GM19438 (cell line): ENCODE measurements around the gene FKBP2.
A peak's percentile ranks its signal among the peaks of the same experiment; 100 is the strongest.

ENCODE experiments used
- ATAC-seq: cut with Tn5 transposase; IDR thresholded peaks from one replicate; pipeline ENCODE4 v1.9.1; 2021; ENCODE audit warnings: low read depth; ENCODE audit not compliant: unreplicated experiment

The FKBP2 gene

DNA sequence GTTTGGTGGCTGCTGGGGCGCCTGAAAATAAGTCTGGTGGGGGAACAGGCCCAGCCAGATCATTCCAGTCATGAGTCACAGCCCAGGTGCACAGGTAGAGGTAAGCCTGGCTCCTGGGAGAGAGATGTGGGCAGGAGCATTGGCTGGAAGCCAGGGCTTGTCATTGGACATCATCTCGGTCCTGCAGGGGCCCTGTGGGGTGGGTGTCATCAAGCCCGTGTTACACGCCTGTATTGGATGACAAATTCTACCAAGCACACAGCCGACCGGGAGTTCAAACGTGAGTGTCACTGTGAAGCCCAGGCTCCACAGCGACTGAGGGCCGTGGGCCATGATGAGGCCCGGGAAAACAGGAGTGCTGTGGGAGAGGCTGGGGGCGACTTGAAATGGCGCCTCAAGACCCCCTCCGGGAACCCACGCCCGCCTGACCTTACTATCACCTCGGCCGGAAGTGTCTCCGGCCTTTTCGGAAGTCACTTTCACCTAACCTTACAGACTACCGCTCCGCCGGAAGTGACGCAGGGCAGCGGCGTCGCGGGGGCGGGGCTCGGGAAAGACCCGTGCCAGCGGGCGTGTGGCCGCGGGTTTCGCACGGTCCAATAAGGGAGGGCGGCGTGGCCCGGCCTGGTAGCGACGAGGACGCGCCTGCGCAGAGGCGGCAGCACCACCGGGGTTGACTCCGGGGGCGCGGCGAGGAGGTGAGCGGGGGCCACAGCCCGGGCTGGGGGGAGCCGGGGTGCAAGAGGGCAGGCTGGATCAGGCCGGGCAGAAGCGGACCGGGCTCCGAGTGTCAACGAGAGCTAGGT, at the start of gene FKBP2:
Gene FKBP2 (plus strand): TSS at position 661 of the 806 bp plus-strand sequence. CDS start 1,293 bp downstream, outside the sequence.
- peak; percentile 44 for ATAC-seq

DNA sequence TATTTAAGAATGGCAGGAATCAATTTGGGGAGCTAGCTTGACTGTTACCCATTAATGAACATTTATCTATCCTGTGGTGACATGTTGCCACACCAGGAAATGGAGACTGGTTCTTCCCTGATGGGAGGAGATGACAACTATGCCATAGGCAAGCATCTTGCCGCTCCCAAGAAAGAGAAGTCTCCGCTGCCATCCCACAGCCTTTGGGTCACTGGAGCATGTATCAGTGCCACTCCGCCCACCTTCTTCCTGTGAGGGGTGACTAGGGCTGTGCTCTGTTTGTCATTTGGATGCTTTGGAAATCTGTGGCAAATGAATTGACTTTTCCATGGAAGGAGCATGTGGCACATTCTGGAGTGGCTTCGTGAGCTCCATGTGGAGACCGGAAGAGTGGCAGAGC, 48.5 kb upstream of the FKBP2 start:
- no peak for ATAC-seq

DNA sequence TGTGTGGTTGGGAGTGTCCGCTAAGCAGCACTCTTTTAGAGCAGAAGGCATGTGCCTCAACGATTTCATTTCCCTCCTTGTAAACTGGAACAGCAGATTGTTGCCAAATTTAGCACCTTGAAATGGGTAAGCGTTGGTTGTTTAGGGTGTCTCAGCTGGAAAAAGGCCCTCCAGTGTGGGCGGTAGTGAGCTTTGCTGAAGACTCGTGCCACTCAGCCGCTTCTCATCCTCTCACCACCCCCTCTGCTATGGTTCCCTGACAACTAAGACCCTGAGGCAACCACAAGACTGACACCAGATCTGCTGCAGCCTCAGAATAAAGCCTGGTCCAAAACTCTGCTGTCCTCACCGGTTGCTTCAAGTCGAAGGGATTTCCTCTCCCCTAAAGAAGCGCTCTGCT, 44.3 kb upstream of the FKBP2 start:
- no peak for ATAC-seq

DNA sequence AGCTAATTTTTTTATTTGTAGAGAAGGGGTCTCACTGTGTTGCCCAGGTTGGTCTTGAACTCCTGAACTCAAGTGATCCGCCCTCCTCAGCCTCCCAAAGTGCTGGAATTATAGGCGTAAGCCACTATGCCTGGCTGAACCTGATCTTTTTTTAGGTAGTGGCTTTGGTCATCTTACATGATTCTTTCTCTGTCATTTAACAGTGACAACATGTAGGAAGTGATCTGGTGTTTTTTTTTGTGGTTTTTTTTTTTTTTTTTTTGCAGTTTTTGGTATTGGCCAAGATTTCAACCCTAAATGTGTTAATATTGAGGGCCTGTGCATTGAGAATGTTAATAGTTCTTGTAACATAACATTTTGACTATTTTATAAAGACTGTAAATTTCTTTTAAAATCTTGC, 42.4 kb upstream of the FKBP2 start:
- no peak for ATAC-seq

DNA sequence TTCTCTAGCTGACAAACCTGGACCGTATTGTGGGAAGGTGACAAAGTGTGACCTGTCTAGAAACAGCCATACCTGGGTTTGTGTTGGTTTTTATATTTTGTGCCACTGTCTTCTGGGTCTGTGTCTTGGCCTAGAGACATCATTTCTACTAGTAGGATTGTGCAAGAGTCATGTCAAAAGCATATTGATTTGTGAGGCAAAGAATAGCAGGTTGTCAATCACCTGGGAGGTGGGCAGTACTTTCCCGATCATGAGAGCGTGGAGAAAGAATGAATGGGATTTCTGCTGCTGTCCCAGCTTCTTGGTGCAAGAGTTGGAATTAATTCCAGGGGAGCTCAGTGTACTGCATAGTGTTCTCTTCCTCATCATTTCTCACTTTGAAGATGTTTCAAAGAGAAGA, 39.4 kb upstream of the FKBP2 start:
- ATAC-seq = no peak

DNA sequence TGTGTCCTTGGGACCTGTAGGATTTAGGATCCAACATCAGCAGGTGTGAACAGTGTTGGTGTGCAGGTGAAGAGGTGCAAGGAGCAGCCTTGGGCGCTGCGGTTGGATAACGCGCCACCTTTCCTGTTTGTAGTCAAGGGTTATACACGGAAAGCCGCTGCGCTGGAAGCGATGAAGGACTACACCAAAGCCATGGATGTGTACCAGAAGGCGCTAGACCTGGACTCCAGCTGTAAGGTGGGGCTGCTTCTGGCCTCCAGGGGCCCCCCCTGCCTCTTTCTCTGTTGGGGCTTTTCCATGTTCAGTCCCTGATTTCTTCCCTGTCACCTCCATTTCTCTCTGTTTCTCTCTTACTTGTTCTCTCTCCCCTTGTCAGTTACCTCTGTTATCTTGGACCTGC, 37.9 kb upstream of the FKBP2 start:
- ATAC-seq = no peak

DNA sequence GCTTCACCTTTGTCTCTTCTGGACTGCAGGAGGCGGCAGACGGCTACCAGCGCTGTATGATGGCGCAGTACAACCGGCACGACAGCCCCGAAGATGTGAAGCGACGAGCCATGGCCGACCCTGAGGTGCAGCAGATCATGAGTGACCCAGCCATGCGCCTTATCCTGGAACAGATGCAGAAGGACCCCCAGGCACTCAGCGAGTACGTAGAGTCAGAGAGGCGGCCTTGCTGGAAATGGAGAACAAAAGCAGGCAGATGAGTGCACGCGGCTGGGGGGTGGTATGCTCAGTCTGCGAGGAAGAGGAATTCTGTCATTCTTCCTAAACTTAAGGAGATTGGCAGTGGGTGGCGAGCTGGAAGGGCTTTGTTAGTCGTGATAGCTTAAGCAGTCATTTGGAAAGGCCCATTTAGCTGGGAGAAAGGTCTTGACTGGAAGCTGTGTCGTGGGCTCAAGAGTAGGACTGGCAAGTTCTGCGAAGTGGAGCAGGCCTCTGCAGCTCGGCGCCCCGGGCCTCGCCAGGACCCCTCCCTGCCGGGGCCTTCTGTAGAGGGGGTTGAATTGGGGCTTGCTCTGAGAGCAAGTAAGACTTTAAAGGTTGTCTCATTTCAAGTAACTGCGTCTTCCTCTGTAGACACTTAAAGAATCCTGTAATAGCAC, 37.3 kb upstream of the FKBP2 start:
- no peak for ATAC-seq

DNA sequence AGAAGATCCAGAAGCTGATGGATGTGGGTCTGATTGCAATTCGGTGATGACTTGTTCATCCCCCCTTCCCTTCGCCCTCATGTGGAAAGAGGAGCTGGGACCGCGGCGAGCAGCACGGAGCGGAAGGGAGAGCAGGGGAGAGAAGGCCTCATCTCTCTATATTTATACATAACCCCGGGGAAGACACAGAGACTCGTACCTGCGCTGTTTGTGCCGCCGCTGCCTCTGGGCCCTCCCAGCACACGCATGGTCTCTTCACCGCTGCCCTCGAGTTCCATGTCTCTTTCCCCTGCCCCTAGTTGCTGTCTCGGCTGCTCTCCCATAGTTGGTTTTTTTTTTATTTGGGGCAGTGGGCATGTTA, 36.8 kb upstream of the FKBP2 start:
- no peak for ATAC-seq

DNA sequence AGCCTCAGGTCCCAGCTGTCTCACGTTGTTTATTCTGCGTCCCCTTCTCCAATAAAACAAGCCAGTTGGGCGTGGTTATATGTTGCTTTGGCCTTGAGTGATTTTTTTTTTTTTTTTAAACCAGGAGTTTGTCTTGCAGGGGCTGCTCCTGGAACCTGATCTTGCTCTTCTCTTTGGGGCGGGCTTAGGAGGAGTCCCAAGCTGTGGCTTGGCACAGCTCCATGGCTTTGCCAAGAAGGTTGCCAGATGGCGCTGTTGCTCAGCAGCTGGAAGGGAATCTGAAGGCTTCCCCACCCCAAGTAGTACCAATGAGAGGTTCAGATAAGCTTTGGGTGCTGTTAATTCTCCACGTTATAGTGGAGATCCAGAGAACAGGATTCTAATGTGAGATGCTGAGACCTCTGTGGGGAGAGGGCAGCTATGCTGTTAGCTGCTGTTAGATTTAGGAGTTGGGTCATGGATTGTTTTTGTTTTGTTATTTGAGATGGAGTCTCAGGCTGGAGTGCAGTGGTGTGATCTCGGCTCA, 36.4 kb upstream of the FKBP2 start:
- no peak for ATAC-seq

DNA sequence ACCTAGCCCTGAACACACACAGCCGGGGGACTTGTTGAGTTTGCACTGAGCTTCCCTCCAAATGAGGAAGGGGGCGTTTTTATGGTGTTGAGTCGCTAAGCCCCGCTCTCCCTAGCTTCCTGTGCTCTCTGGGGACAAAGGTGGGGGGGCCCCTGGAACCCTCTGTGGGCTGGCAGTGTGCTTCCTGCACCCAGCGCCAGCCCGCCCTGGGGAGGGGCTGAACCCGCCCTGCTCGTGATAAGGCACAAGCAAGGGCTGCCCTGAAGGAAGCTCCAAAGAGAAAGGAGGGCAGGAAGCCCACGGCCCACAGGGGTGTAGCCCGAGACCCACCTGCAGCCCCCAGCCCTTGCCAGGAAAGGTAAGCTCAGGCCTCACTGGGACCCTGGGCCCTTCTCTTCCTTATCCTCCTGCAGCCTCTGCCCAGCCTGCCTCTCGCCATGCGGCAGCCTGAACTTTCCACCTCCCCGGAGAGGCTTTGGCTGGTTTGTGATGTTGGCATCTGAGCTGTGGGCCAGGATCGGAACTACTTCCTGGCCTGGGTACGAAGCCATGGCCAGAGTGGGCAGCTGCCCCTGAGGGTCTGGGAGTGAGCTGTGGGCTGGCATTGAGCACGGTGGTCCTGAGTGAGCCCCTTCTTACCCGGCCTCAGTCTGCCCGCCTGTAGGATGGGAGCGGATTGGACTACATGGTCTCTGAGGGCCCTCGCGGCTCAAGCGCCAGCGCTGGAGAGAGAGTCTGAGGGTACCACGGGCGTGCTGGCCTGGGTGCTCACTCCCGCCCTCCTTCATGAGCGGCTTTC, 34.2 kb upstream of the FKBP2 start, which contains the start of gene FERMT3:
Gene FERMT3 (plus strand): TSS at position 265 of the 799 bp plus-strand sequence. CDS start 644 bp downstream, outside the sequence.
- no peak for ATAC-seq

DNA sequence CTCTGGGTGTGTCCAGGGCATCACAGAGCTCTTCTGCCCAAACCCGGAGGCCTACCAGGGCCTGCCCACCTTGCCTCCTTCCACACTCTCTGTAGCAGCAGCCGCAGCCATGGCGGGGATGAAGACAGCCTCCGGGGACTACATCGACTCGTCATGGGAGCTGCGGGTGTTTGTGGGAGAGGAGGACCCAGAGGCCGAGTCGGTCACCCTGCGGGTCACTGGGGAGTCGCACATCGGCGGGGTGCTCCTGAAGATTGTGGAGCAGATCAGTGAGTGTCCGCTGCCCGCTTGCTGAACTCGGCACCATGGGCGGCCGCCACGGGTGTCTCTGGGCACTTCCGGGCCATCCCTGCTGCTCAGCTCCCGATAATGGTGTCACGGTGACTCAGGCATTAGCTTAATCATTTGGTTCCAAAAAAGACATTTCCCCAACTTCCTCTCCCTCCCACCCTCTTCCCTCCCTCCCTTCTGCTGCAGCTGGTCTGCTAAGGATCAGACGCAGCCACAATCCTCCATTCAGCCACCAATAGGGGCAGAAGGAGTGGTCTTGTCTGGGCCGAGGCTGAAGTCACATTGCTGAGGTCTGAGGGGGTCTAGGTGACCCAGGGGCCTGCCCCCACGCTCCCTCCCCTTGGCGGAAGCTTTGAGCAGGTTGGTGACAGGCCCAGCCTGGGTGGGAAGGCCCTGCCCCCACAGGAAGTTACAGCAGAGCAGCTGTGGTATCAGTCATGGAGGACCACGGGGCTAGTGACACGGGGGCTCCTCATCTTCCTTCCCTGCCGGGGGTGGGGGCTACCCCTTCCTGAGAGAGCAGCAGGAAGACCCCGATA, 33.4 kb upstream of the FKBP2 start:
- ATAC-seq = no peak

DNA sequence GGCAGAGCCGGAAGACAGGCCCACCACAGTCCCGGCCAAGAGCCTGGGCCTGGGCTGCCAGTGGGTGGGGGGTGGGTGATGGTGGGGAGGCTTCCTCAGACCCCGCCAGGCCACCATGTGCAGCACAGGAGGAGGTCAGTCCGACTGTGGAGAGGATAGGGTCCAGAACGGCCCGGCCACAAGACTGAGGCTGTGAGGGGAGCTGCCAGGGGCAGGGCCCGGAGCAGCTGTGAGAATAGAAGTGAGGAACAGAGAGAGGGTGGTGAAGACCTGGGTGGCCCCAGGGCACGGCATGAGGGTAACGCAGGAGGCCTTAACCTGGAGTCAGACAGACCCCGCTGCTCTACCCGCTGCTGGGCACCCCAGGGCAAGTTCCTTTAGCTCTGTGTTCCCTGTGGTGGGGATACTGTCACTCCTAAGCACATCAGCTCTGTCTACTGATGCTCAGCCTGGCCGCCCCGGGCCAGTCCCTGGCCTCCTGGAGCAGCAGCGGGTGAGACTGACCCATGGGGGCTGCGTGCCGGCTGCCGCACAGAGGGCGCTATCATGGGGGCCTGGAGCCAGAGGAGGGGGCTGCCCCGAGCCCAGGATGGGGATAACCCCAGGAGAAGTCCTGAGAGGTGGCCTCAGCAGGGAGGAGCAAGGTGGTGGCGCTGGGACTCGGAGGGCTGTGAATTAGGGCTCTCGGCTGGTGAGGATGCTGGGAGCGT, 32.7 kb upstream of the FKBP2 start:
- ATAC-seq = no peak

DNA sequence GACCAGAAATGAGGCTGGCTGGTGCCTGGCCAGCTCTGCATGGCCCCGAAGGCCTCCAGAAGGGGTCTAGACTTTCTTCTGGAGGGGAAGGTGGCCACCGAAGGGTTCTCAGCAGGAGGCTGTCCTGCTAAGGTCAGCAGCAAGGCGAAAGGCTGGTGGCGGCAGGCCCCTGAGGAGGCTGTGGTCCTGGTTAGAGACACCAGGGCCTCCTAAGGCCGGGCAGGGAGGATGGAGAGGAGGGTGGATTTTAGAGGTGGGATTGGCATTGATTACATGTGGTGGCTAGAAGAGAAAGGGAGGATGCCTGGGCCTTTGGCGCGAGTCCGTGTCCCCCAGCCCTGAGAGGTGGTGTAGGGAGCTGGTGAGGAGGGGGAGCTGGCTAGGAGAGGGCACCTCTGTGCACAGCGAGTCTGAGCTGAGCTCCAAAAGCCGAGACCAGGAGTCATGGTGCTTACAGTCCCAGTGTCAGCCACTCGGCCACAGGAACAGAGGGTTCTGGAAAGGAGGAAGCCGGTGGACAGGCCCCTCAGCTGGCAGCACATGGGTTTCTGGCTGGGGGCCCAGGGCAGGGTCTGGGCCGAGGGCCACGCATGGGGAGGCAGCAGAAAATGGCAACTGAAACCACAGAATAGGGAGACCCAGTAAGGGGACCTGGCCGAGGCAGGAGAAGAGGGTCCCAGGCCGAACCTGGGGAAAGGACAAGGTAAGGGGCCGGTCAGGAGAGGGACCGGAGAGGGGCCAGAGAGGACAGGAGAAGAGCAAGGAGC, 31.9 kb upstream of the FKBP2 start:
- ATAC-seq = no peak

DNA sequence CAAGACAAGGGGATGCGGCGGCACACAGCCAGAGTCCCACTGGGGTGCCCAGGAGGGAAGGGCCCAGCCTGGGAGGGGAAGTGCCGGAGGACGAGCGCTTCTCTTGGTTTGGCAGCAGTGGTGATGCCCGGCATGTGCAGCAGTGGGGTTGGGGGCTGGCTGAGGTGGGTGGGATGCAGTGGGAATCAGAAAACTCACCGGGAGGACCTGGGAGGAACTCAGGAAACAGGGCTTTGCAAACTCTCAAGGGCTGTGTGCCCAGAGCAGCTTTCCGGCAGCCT, 31.4 kb upstream of the FKBP2 start:
- ATAC-seq = no peak

DNA sequence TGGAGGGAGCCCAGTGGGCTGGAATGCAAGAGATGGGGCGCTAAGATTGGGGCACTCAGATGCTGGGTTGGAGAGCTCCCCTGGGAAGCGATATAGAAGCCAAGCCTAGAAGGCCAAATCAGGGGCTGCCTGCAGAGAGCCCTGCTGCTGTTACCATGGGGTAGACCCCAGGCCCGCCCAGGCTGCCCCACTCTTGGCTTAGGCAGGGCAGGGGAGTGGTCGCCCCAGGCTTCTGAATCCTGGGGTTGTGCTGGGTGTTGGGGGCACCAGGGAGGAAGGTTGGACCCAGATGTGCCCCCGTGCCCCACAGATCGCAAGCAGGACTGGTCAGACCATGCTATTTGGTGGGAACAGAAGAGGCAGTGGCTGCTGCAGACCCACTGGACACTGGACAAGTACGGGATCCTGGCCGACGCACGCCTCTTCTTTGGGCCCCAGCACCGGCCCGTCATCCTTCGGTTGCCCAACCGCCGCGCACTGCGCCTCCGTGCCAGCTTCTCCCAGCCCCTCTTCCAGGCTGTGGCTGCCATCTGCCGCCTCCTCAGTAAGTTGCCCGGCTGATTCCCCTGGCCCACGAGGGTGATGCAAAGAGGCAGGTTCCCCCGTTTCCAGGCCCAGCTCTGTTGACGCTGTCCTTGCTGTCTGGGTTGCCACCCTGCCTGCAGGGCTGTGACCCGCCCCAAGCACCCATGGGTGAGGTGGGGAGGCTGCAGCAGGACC, 30.4 kb upstream of the FKBP2 start:
- ATAC-seq = no peak

DNA sequence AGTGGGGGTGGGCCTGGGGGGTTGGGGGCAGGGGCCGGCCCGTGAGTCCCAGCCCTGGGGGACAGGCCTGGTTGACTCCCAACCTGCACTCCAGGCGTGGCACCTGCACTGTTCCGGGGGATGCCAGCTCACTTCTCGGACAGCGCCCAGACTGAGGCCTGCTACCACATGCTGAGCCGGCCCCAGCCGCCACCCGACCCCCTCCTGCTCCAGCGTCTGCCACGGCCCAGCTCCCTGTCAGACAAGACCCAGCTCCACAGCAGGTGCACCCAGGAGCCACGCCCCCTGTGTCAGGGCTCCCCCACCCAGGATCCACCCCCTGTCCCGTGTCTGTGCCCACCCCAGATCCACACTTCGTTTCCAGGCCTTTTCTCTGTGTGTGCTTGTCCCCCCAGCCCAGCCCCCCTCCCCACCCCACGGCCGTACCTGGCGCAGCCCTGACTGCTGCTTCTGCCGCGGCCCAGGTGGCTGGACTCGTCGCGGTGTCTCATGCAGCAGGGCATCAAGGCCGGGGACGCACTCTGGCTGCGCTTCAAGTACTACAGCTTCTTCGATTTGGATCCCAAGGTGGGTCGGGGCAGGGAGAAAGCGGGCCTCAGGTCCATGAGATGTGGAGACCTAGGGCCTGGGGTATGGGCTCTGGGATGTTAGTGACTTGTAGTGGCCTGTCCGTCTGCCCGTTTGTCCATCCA, 29.6 kb upstream of the FKBP2 start:
- ATAC-seq = no peak

DNA sequence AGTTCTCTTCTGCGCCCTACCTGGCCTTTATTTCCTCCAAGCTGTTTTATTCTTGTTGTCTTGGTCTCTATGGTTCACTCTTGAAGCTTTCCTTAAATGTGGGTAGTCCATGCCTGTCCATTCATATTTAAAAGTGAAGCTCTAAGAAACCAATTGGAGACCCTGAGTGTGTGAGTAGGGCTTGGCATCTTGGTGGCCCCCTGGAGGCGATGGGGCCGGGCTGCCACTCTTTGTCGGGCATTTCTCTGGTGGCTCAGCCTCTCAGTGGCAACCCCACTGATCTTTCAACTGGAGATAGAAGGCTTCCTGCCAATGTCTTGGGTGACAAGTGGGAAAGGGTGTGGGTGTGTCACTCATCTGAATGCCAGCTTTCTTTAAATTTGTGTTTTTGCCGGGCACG, 24.0 kb upstream of the FKBP2 start:
- ATAC-seq = no peak
